ENCODE measurements around the gene TMEM176A.

- no peak for TF ChIP-seq POLR2A (IDR thresholded peaks at IDR 0.05)
- TF ChIP-seq CTCF (IDR thresholded peaks at IDR 0.05), result no peak
Observed at GRCh38 chr7:150801242-150801945, 825 bp downstream of the TMEM176A start.
